Testis (tissue), 3 donors: ENCODE results near the gene ORC3. TPM values are rescaled to one million over a fixed set of nuclear protein-coding genes. Genes with fewer than 3 reads are reported as not detected.

Source experiments
- DNase-seq: peaks from one replicate; pipeline ENCODE4 v3.0.0-alpha.2; 2019
- H3K27ac ChIP-seq, 2 donors: fragments of 200-600 bp; sonication (generic); one replicate each; pipeline ENCODE4 v1.5.1; 2019
- H3K27me3 ChIP-seq: fragments of 200-600 bp; sonication (generic); one replicate; pipeline ENCODE4 v1.5.1; 2019
- H3K36me3 ChIP-seq: fragments of 200-600 bp; sonication (generic); one replicate; pipeline ENCODE4 v1.5.1; 2017; ENCODE audit warnings: low read depth; ENCODE audit errors: missing control alignments
- H3K4me1 ChIP-seq: fragments of 200-600 bp; sonication (generic); one replicate; pipeline ENCODE4 v1.5.1; 2019
- H3K4me3 ChIP-seq, 2 donors: fragments of 200-600 bp; sonication (generic); one replicate each; pipeline ENCODE4 v1.5.1; 2017 to 2019
- H3K9me3 ChIP-seq: fragments of 200-600 bp; sonication (generic); one replicate; pipeline ENCODE4 v1.5.1; 2017
- POLR2A ChIP-seq: fragments of 450-650 bp; IDR thresholded peaks from one replicate; pipeline ENCODE4 v1.6.1; 2017; ENCODE audit warnings: antibody characterized with exemption, mild to moderate bottlenecking, moderate library complexity
- WGBS, 2 donors: methylation state at CpG; one replicate each; pipeline ENCODE4 v1.1.5; 2018; 5-methylcytosine and 5-hydroxymethylcytosine counted together
- intact Hi-C: fragments of 100-400 bp; cut with DNase I; formaldehyde crosslinking; loops from one replicate; pipeline ENCODE4 v1.15.1; 2023; ENCODE audit warnings: low total_unique reads
- polyA plus RNA-seq: library from polyadenylated mRNA; stranded (reverse); fragments of 350-450 nt; fragmentation: Illumina TruSeq; extraction: RNeasy Lipid Tissue Mini Kit (QIAGEN cat#74804); gene quantifications from one replicate; pipeline ENCODE4 v1.2.3, GENCODE V29; 2014; ENCODE audit warnings: low read depth, low replicate concordance; ENCODE audit not compliant: insufficient read depth
- total RNA-seq, 2 donors: library from RNA; depleted of rRNA; stranded (reverse); fragments of >200 nt; gene quantifications; one replicate each; pipeline ENCODE4 v1.2.3, GENCODE V29; 2016
- TF ChIP-seq, protein P1 (sequence below), 3 experiments: fragments of 450-650 bp in 2 of 3; fragments of 200-600 bp in 1 of 3; sonication (generic) in 1 of 3; IDR thresholded peaks; one replicate each; pipeline ENCODE4 v1.5.1; 2016 to 2019; ENCODE audit warnings: antibody characterized with exemption in 3 of 3, mild to moderate bottlenecking in 2 of 3, moderate library complexity in 1 of 3

ORC3 gene
- total and polyA plus RNA-seq, 3 donors from 2014 or later, result 38.8 to 50.4 (median 40.5) TPM

- Histone ChIP-seq H3K9me3 (no peaks in the 10 kb centered on the region), H3K27me3 (no peaks in the 10 kb centered on the region), H3K36me3 (no peaks in the 10 kb centered on the region), H3K27ac (no peak overlapping the region), H3K4me3 (no peak overlapping the region), H3K4me1 (no peaks in the 10 kb centered on the region)
- no peak for DNase-seq
- no peak for TF ChIP-seq POLR2A
- TF ChIP-seq, protein P1, sequence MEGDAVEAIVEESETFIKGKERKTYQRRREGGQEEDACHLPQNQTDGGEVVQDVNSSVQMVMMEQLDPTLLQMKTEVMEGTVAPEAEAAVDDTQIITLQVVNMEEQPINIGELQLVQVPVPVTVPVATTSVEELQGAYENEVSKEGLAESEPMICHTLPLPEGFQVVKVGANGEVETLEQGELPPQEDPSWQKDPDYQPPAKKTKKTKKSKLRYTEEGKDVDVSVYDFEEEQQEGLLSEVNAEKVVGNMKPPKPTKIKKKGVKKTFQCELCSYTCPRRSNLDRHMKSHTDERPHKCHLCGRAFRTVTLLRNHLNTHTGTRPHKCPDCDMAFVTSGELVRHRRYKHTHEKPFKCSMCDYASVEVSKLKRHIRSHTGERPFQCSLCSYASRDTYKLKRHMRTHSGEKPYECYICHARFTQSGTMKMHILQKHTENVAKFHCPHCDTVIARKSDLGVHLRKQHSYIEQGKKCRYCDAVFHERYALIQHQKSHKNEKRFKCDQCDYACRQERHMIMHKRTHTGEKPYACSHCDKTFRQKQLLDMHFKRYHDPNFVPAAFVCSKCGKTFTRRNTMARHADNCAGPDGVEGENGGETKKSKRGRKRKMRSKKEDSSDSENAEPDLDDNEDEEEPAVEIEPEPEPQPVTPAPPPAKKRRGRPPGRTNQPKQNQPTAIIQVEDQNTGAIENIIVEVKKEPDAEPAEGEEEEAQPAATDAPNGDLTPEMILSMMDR (IDR thresholded peaks at IDR 0.05), result no peak
- intact Hi-C loops, result no loop called here
Measured at GRCh38 chr6:87558446-87558845, 31.5 kb upstream of the ORC3 start.

DNA sequence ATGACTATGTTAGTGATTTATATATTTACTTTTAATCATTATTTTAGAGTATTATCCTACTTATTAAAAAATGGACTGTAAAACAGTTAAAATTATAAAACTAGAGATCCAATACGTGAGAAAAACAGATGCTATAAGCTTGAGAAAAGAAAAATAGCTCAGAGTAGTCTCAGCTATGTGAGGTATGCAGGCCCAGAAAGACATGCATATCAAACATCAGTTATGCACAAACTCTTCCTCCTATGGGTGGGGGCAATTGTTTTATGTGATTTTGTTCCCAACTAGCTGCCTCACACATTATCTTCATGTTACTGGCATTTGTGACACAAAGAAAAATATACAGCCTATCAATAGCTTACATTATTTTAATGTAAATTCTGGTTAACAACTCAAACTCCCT, 28.9 kb upstream of the ORC3 start:
- Histone ChIP-seq H3K27me3 (no peaks in the 10 kb centered on the region), H3K9me3 (no peaks in the 10 kb centered on the region), H3K4me1 (no peaks in the 10 kb centered on the region), H3K27ac (no peak overlapping the region), H3K36me3 (no peaks in the 10 kb centered on the region), H3K4me3 (no peak overlapping the region)
- 77 to 87% methylated on average over 1 of the region's 1 CpG for WGBS, 2 donors
- intact Hi-C loops, result no loop called here
- no peak for TF ChIP-seq POLR2A
- TF ChIP-seq, protein P1 (IDR thresholded peaks at IDR 0.05), result no peak
- DNase-seq, result no peak

DNA sequence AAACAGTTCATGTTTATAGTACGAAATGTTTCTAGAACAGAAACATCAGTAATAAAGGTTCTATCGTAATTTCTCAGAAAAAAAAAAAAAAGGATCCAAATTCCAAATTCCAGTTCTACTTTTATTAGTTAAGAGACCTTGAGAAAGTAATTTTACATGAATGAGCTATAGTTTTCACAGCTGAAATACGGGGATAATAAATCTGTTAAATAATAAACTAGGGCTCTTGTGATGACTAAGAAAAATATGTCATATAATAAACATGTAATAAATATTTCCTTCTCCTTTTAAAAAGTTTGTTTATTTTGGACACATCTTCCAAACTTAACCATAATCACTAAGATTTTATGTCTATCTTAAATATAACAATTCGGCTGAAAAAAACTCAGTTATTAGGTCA, 17.9 kb upstream of the ORC3 start:
- no peak overlapping the region for H3K27ac ChIP-seq
- intact Hi-C loops, result no loop called here
- H3K4me3 ChIP-seq, result no peak overlapping the region
- 50 to 64% methylated on average over 4 of the region's 4 CpGs for WGBS, 2 donors
- H3K36me3 ChIP-seq, result no peaks in the 10 kb centered on the region
- DNase-seq, result no peak
- no peaks in the 10 kb centered on the region for H3K9me3 ChIP-seq
- TF ChIP-seq, protein P1 (IDR thresholded peaks at IDR 0.05), result no peak
- TF ChIP-seq POLR2A, result no peak
- H3K4me1 ChIP-seq, result peaks cover 7% of the 10 kb centered on the region
- no peaks in the 10 kb centered on the region for H3K27me3 ChIP-seq

GRCh38 chr6:87572883-87573282, 17.1 kb upstream of the ORC3 start:
- intact Hi-C loops, result no loop called here
- no peak for DNase-seq

More at GRCh38 chr6:87572883-87573282, 17.1 kb upstream of the ORC3 start:
- Histone ChIP-seq H3K9me3 (no peaks in the 10 kb centered on the region), H3K4me1 (peaks cover 7% of the 10 kb centered on the region), H3K27ac (no peak overlapping the region), H3K4me3 (no peak overlapping the region), H3K36me3 (no peaks in the 10 kb centered on the region), H3K27me3 (no peaks in the 10 kb centered on the region)
- WGBS, 2 donors, result 86 to 87% methylated on average over 3 of the region's 3 CpGs
- TF ChIP-seq POLR2A, result no peak
- TF ChIP-seq, protein P1 (IDR thresholded peaks at IDR 0.05), result no peak
